ENCODE results near the gene CLK4.

Gene CLK4

GRCh38 chr5:178670351-178670885 lies 43.6 kb upstream of the CLK4 start:
- TF ChIP-seq CTCF (IDR thresholded peaks at IDR 0.05; ENCODE audit: low read depth, low read length, missing control alignments), result no peak
- DNase-seq (ENCODE audit: low read depth), result no peak
- no peak overlapping the region for H3K4me3 ChIP-seq (ENCODE audit: low read depth, low read length)

GRCh38 chr5:178668579-178668978 lies 41.7 kb upstream of the CLK4 start:
- TF ChIP-seq CTCF (IDR thresholded peaks at IDR 0.05; ENCODE audit: low read depth, low read length, missing control alignments), result no peak
- DNase-seq (ENCODE audit: low read depth), result no peak
- no peak overlapping the region for H3K4me3 ChIP-seq (ENCODE audit: low read depth, low read length)

- no peak for DNase-seq (ENCODE audit: low read depth)
- H3K4me3 ChIP-seq (ENCODE audit: low read depth, low read length), result no peak overlapping the region
- TF ChIP-seq CTCF (IDR thresholded peaks at IDR 0.05; ENCODE audit: low read depth, low read length, missing control alignments), result no peak
These were observed 40.8 kb upstream of the CLK4 start for GRCh38 chr5:178667688-178668087.

GRCh38 chr5:178667101-178667500 lies 40.3 kb upstream of the CLK4 start:
- TF ChIP-seq CTCF (IDR thresholded peaks at IDR 0.05; ENCODE audit: low read depth, low read length, missing control alignments), result no peak
- DNase-seq (ENCODE audit: low read depth), result no peak
- no peak overlapping the region for H3K4me3 ChIP-seq (ENCODE audit: low read depth, low read length)

- no peak for TF ChIP-seq CTCF (IDR thresholded peaks at IDR 0.05; ENCODE audit: low read depth, low read length, missing control alignments)
- H3K4me3 ChIP-seq (ENCODE audit: low read depth, low read length), result no peak overlapping the region
- DNase-seq (ENCODE audit: low read depth), result no peak
These were observed 37.3 kb upstream of the CLK4 start for GRCh38 chr5:178664141-178664540.

GRCh38 chr5:178662541-178662860 lies 35.7 kb upstream of the CLK4 start:
- no peak for DNase-seq (ENCODE audit: low read depth)
- no peak overlapping the region for H3K4me3 ChIP-seq (ENCODE audit: low read depth, low read length)
- no peak for TF ChIP-seq CTCF (IDR thresholded peaks at IDR 0.05; ENCODE audit: low read depth, low read length, missing control alignments)

- no peak overlapping the region for H3K4me3 ChIP-seq (ENCODE audit: low read depth, low read length)
- DNase-seq (ENCODE audit: low read depth), result no peak
- TF ChIP-seq CTCF (IDR thresholded peaks at IDR 0.05; ENCODE audit: low read depth, low read length, missing control alignments), result no peak
These were observed 35.1 kb upstream of the CLK4 start for GRCh38 chr5:178661836-178662540.
